Gastroesophageal sphincter (tissue), 3 donors: Measurements from ENCODE around the gene SH3PXD2A.

ENCODE experiments used
- CTCF ChIP-seq, 4 experiments: fragments of 200-600 bp in 2 of 4; fragments of 450-650 bp in 2 of 4; sonication (generic) in 1 of 4; IDR thresholded peaks; one replicate each; pipeline ENCODE4 v1.5.1; 2017 to 2019; ENCODE audit warnings: antibody characterized with exemption in 4 of 4, mild to moderate bottlenecking in 2 of 4, moderate library complexity in 2 of 4
- POLR2A ChIP-seq, 2 donors: fragments of 450-650 bp; IDR thresholded peaks; one replicate each; pipeline ENCODE4 v1.6.1; 2017; ENCODE audit warnings: antibody characterized with exemption in 2 of 2, mild to moderate bottlenecking in 2 of 2, moderate library complexity in 1 of 2

GRCh38 chr10:103819493-103819892 is 35.9 kb downstream of the SH3PXD2A start:
- TF ChIP-seq CTCF (IDR thresholded peaks at IDR 0.05) (no peak), POLR2A (IDR thresholded peaks at IDR 0.05) (no peak)
